Choroid plexus epithelial cell (primary cell): Measurements from ENCODE around the gene DDX25.

Source experiments
- DNase-seq: peaks from one replicate; pipeline ENCODE4 v3.0.0-alpha.2; 2010; ENCODE audit warnings: low read depth
- H3K4me3 ChIP-seq: 2 replicates; pipeline ENCODE4 v1.5.1; 2011; ENCODE audit warnings: low read depth, mild to moderate bottlenecking, control low read depth, low read length, moderate library complexity
- CTCF ChIP-seq: conservative IDR thresholded peaks from 2 replicates; pipeline ENCODE4 v1.5.1; 2011; ENCODE audit warnings: low read depth, mild to moderate bottlenecking, control low read depth, inconsistent platforms, low read length, moderate library complexity

The DDX25 gene

GRCh38 chr11:125956391-125957134 is 52.3 kb downstream of the DDX25 start:
- no peak overlapping the region for H3K4me3 ChIP-seq
- DNase-seq, result peak; percentile 9
- no peak for TF ChIP-seq CTCF

- H3K4me3 ChIP-seq, result no peak overlapping the region
- DNase-seq, result no peak
- TF ChIP-seq CTCF, result no peak
Measured at GRCh38 chr11:125957618-125958332, 53.5 kb downstream of the DDX25 start.

GRCh38 chr11:125958872-125959400 is 54.6 kb downstream of the DDX25 start:
- TF ChIP-seq CTCF, result no peak
- H3K4me3 ChIP-seq, result no peak overlapping the region
- DNase-seq, result no peak

- no peak for TF ChIP-seq CTCF
- no peak overlapping the region for H3K4me3 ChIP-seq
- no peak for DNase-seq
Measured at GRCh38 chr11:125959511-125959910, 55.2 kb downstream of the DDX25 start.

- no peak for TF ChIP-seq CTCF
Measured at GRCh38 chr11:125959931-125960330, 55.6 kb downstream of the DDX25 start.

GRCh38 chr11:125960771-125961170 is 56.5 kb downstream of the DDX25 start:
- no peak for DNase-seq
- no peak overlapping the region for H3K4me3 ChIP-seq
- no peak for TF ChIP-seq CTCF

More at GRCh38 chr11:125959931-125960330, 55.6 kb downstream of the DDX25 start:
- no peak for DNase-seq
- no peak overlapping the region for H3K4me3 ChIP-seq
